GM19467 (cell line): ENCODE results near the gene CUX1.

ENCODE experiments used
- ATAC-seq: cut with Tn5 transposase; IDR thresholded peaks from one replicate; pipeline ENCODE4 v1.9.1; 2021; ENCODE audit warnings: mild to moderate bottlenecking, moderate library complexity; ENCODE audit not compliant: unreplicated experiment

The CUX1 gene

DNA sequence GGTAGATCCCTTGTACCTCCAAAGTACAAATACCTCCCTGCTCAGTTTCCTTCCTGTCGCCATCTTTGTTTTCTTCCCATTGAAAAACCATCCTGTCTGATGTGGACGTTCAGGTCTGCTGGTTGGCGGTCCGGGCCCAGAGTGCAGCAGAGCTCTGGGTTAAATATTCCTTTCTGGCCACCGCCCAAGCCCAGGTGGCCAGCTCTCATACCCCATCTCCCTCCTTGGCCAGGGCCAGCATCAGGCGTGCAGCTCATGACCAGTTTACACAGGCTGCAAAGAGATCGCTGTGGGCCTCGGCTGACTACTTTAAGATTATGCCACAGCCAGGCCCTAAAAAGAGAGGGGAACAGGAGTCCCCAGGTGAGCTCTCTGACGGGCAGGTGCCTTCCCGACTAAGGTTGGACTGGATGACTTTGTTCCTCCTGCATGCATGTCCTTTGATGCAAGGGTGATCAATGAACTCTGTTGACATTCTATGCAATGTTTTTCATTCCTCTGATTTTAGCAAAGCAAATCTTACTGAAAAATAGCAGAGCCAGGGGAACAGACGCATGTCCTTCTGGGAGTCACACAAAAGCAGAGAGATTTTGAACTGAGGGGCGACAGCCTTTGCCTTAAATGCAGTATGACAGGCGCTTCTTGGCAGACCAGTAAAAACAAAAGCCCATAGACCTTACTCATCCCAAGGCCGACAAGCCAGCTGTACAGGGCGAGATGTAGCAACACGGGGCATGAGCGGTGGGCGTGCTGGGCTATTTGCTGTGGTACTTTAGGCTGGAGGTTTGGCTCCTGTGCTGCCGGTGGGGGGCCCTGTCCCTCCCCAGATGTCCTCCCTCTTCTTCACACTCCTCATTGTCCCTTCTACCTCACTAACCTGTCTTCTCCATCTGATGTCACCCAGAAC lies 435.9 kb downstream of the CUX1 start:
- ATAC-seq = no peak

DNA sequence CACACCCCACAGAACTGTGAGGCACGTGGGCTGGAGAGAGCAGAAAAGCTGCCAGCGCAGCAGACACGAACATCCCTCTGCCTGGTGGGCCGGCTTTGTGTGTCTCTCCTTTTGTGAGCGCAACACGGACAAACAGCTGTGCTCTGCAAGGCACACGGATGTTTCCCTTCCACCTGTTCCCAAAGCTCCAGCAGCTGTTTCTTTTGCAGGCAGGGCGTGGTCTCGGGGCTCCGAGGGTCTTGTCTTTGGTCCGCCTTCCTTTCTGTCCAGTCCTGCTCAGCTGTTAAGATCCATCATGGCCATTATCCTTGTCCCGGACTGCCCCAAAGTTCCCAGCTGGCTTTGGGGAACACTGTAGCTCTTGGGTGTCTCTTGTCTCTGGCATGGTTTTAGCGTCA lies 436.5 kb downstream of the CUX1 start:
- no peak for ATAC-seq

DNA sequence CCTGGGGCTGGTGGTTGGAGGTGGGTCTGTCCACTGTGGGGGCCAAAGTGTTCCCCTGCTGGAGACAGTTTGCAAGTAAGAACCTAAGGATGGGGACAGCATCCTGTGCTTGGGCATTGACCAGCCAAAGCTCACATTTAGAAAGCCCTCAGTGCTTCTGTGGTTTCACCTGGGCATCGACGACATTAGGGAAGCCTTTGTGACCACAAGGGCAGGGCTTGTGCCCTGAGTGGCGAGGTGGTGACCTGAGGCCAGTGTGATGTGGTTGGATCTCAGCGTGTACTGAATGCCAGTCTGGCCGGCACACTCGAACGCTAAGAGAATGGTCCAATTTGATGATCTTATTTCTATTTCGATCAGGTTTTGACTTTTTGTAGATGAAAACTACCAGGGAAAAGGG lies 437.1 kb downstream of the CUX1 start:
- ATAC-seq = no peak

GRCh38 chr7:102255501-102255900 lies 438.1 kb downstream of the CUX1 start:
- no peak for ATAC-seq

DNA sequence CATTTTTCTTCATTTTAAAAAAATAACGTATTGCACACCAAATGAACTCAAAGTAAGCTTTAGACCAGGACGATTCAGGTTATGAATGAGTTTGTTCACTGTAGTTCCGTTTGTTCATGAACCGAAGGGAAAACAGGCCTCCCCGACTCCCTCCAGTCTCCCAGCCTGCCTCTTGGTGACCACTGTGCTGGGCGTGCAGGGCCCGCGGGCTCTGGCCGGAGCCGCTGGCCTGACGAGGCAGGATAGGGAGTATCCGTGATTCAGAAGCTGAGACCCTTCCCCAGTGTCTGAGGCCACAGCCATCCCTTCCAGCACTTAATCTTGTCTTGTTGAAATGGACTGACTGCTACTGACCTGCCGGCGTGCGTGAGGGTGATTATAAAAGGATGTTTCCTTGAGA lies 438.5 kb downstream of the CUX1 start:
- ATAC-seq = no peak

GRCh38 chr7:102258073-102258748 lies 440.8 kb downstream of the CUX1 start:
- no peak for ATAC-seq

GRCh38 chr7:102258749-102259107 lies 441.3 kb downstream of the CUX1 start:
- no peak for ATAC-seq

GRCh38 chr7:102260856-102261255 lies 443.4 kb downstream of the CUX1 start:
- ATAC-seq = no peak

- ATAC-seq = no peak
Measured at GRCh38 chr7:102261451-102261850, 444.0 kb downstream of the CUX1 start.

GRCh38 chr7:102262546-102262945 lies 445.1 kb downstream of the CUX1 start:
- no peak for ATAC-seq

GRCh38 chr7:102264367-102264891 lies 447.0 kb downstream of the CUX1 start:
- no peak for ATAC-seq

- ATAC-seq = no peak
Measured at GRCh38 chr7:102266541-102266940, 449.1 kb downstream of the CUX1 start.

DNA sequence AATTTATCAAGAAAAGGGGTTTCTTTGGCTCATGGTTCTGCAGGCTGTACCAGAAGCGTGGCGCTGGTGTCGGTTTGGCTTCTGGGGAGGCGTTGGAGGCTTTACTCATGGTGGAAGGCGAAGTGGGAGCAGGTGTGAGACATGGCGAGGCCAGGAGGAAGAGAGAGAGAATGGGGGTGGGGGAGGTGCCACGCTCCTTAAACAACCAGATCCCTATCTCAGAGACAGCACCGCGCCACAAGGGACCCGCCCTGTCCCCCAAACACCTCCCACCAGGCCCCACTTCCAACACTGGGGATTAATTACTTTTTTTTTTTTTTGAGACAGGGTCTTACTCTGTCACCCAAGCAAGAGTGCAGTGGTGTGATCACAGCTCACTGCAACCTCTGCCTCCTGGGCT lies 451.2 kb downstream of the CUX1 start:
- no peak for ATAC-seq

- ATAC-seq = no peak
Measured at GRCh38 chr7:102270178-102270887, 452.9 kb downstream of the CUX1 start.

- no peak for ATAC-seq
Measured at GRCh38 chr7:102271158-102271798, 453.9 kb downstream of the CUX1 start.

- no peak for ATAC-seq
Measured at GRCh38 chr7:102272075-102272916, 454.9 kb downstream of the CUX1 start.

DNA sequence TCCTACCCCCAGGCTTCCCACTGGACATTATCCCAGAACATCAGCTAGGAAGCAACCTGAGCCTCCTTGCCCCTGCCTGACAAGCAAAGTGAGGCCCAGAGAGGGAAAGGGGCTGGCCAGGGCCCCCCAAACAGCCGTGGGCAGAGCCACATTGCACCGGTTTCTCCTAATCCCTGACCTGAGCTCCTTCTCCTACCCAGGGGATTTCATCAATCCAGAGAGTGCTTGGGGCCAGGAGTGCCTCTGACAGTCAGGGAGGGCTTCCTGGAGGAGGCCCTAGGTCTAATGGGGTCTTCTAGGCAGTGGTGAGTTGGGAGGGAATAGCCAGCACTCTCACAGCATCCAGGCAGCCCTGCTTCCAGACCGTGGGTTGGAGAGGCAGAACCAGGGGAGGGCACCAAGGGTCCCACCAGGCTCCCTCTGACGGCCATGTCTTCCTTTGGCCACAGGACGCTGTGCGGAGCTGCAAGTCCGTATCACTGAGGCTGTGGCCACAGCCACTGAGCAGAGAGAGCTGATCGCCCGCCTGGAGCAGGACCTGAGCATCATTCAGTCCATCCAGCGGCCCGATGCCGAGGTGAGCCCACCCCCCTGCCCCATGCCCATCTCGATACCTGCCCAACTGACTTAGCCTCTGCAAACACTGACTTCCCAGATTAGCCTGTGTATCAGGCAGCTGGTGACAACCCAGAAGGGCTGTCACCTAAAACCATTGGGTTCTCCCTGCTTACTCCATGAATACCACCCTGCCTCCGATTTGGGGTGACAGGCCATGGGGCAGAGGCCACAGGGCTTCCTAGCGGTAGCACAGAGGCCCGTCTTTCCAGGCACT lies 455.7 kb downstream of the CUX1 start:
- ATAC-seq = no peak

GRCh38 chr7:102273749-102274712 lies 456.6 kb downstream of the CUX1 start:
- no peak for ATAC-seq
